HepG2 (cell line): ENCODE data around the gene E2F3.

Experiments
- CCDC6 ChIP-seq: sonication (generic); formaldehyde crosslinking; IDR thresholded peaks from 2 replicates; pipeline ENCODE4 v1.8.1; 2022; ENCODE audit warnings: mild to moderate bottlenecking, missing genetic modification reagents, moderate library complexity
- HHEX ChIP-seq: IDR thresholded peaks from 2 replicates; pipeline ENCODE4 v1.6.1; 2016; ENCODE audit warnings: control low read depth
- NR0B2 ChIP-seq: sonication (generic); formaldehyde crosslinking; IDR thresholded peaks from 2 replicates; pipeline ENCODE4 v1.4.0; 2020; ENCODE audit warnings: mild to moderate bottlenecking, missing genetic modification reagents
- SETDB1 ChIP-seq: sonication (generic); formaldehyde crosslinking; IDR thresholded peaks from 2 replicates; pipeline ENCODE4 v1.5.1; 2020; ENCODE audit warnings: missing genetic modification reagents, mild to moderate bottlenecking, borderline replicate concordance
- SMAD1 ChIP-seq: sonication (generic); formaldehyde crosslinking; IDR thresholded peaks from 2 replicates; pipeline ENCODE4 v1.4.0; 2020; ENCODE audit warnings: missing genetic modification reagents, low read depth, mild to moderate bottlenecking, borderline replicate concordance
- ZNF260 ChIP-seq: sonication (generic); formaldehyde crosslinking; IDR thresholded peaks from 2 replicates; pipeline ENCODE4 v1.4.0; 2020; ENCODE audit warnings: missing genetic modification reagents, low read depth, mild to moderate bottlenecking, borderline replicate concordance
- TF ChIP-seq, protein P1 (sequence below): sonication (generic); formaldehyde crosslinking; IDR thresholded peaks from 2 replicates; pipeline ENCODE4 v1.4.0; 2020; ENCODE audit warnings: missing genetic modification reagents

DNA sequence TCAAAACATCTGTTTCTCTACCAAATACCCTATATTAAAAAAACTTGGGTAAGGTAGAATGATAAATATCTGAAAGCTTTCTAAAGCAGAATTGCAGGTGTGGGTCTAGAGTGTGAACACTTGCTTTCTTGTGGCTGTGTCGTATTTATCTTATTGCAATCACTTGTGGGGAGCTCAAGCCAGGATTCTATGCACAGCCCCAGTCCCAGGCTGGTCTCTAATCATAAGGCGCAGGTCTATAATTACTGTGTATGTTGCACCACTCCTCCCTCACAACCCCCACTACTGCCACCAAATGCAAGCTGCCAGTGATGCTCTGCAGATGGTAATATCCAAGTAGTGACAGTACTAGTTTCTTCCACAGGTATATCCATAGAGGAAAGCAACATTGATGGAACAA is 2.2 kb upstream of the E2F3 start:
- TF ChIP-seq HHEX (no peak), CCDC6 (CRISPR knock-in tag) (no peak), SMAD1 (CRISPR knock-in tag) (no peak), ZNF260 (CRISPR knock-in tag) (no peak), SETDB1 (no peak), NR0B2 (CRISPR knock-in tag) (no peak)
- TF ChIP-seq, protein P1, sequence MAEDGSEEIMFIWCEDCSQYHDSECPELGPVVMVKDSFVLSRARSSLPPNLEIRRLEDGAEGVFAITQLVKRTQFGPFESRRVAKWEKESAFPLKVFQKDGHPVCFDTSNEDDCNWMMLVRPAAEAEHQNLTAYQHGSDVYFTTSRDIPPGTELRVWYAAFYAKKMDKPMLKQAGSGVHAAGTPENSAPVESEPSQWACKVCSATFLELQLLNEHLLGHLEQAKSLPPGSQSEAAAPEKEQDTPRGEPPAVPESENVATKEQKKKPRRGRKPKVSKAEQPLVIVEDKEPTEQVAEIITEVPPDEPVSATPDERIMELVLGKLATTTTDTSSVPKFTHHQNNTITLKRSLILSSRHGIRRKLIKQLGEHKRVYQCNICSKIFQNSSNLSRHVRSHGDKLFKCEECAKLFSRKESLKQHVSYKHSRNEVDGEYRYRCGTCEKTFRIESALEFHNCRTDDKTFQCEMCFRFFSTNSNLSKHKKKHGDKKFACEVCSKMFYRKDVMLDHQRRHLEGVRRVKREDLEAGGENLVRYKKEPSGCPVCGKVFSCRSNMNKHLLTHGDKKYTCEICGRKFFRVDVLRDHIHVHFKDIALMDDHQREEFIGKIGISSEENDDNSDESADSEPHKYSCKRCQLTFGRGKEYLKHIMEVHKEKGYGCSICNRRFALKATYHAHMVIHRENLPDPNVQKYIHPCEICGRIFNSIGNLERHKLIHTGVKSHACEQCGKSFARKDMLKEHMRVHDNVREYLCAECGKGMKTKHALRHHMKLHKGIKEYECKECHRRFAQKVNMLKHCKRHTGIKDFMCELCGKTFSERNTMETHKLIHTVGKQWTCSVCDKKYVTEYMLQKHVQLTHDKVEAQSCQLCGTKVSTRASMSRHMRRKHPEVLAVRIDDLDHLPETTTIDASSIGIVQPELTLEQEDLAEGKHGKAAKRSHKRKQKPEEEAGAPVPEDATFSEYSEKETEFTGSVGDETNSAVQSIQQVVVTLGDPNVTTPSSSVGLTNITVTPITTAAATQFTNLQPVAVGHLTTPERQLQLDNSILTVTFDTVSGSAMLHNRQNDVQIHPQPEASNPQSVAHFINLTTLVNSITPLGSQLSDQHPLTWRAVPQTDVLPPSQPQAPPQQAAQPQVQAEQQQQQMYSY, result no peak
